Dedifferentiated amniotic fluid mesenchymal stem cell (primary cell): ENCODE results near the gene LRFN4.
"Not testable (repeated sequence)": the region's sequence is repeated elsewhere in the genome, so short reads cannot be mapped to it uniquely, and the experiment has no call there.

ENCODE experiments used
- DNase-seq: peaks from one replicate; pipeline ENCODE4 v3.0.0-alpha.2; 2016; ENCODE audit errors: extremely low spot score

LRFN4 gene

DNA sequence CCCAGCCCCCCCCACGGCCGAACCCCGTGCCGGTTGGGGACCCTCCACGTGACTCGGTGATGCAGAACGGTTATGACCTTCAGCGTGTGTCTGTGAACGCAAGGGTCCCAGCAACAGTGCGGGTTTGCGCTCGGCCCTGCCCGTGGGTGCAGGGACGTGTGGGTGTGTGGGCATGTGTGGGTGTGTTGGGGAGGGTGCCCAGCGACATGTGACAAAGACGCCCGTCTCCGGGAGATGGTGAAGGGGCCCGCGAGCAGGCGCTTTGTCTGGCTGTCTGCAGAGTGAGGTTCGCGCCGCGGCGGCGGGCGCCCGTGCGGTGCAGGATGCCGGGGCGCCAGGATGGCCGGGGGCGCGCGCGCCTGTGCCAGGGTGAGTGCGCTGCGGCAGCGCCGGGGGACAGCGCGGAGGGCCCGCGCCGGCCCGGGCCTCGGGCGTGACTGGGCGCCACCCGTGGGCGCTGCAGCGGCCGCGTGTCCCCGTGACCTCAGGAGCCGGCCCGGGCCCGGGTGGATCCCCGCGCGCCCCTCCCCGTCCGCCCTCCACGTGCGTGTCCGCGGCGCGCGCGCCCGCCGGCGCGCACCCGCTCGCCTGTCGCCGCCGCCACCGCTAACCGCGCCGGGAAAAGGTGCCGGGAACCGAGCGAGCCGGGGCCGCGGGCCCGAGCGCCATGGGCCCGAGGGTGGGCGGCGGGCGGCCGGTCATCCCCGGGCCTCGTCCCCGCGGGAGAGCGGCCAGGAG lies at the start of gene LRFN4:
TSS of gene LRFN4 (plus strand) at position 569 of the 738 bp plus-strand sequence. CDS start 681 bp downstream, outside the sequence.
- peak; percentile 28 for DNase-seq

DNA sequence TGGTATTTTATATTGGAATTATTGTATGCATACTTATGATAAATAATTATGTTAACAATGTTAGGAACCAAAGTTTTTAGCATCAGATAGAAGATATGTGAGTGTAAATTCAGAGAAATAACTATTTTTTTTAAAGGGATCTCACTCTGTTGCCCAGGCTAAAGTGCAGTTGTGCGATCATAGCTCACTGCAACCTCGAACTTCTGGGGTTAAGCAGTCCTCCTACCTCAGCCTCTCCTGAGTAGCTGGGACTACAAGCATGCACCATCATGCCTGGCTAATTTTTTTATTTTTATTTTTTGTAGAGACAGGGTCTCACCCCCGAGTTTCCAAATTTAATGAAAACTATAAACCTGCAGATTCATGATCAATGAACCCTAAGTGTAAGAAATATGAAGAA lies 47.3 kb upstream of the LRFN4 start:
- no peak for DNase-seq

DNA sequence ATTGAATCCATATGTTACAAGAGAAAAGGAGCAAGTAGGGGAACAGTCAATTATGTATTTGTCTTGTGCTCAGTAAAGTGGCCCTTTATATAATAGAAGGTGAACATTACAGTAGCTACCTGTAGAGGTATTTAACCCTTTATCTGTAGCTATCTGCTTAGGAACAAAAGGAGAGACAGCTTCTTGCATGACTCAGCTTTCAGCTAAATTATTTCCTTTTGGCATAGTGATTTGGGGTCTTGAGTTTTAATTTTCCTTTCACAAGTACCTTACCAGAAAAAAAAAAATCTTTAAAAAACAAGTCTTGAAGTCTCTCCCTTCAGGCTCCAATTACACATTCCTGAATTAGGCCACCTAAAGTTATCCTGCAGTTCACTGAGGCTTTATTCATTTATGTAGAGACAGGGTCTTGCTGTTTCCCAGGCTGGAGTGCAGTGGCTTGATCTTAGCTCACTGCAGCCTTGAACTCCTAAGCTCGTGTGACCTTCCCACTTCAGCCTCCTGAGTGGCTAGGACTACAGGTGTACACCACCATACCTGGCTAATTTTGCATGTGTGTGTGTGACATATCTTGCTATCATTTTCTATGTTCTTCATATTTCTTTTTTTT lies 46.2 kb upstream of the LRFN4 start:
- no peak for DNase-seq

DNA sequence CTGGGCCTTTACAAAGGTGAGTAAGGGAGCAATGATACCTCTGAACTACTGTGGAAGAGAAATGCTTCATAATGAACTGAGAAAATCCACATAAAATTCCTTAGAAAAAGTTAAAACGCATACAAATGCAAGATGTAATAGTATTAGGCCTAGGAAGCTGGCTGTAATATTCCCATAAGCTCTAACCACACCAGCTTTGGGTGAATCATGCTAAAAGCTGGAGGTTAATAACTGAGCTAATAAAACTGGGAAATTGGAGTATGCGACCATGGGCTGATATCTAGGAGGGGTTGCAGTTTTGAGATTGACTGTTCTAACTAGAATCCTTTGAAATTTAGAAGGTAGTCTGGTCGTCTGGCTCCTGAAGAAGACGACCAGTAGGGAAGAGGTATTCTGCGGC lies 42.2 kb upstream of the LRFN4 start:
- DNase-seq = no peak

DNA sequence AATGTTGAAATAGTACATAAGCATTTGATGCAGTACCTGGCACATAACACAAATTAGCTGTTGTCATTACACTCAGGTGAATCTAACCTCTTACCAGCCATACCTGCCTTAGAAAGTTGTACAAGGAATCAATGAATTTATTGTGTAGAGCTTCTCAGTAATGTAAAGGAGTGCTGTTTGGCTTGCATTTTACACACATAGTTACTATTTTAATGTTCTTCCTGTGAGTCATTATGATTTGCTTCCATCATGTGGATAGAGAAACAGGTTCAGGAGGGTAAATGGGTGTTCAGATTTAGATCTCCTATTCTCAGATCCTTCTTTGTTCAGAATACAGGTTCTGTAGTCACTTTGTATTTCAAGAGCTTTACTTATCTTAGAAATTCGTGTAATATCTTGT lies 41.2 kb upstream of the LRFN4 start:
- DNase-seq = no peak

DNA sequence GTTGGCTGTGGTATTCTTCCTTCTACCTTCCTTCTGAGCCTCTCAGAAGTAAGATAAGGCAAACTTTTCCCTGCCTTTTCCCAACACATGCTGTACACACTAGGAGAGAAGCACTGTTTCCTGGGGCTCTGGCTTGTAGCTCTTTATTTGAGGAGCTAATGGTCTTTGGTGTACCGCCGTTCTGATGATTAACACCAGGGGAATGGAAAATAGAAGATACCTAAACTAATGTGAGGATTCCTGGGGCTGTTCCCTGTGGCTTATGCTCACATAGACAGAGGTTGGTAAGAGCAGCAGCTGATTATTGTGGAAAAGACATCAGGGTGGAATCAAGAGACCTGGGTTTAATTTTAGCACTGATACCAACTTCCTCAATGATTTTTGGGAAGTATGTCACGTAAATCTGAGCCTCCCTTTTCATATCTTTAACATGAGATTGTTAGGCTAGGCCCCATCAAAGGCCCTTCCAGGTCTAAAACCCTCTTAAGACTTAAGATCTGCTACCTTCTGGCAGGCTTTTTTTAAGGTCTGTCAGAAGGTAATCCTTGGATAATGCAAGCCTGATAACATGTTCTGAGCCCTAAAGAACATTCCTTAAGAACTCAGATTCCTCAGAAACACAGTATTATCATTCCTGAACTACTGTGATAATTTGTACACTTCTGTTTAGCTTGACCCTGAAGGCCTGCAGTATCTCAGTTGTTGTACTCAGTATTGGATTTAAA lies 38.5 kb upstream of the LRFN4 start:
- DNase-seq = no peak

DNA sequence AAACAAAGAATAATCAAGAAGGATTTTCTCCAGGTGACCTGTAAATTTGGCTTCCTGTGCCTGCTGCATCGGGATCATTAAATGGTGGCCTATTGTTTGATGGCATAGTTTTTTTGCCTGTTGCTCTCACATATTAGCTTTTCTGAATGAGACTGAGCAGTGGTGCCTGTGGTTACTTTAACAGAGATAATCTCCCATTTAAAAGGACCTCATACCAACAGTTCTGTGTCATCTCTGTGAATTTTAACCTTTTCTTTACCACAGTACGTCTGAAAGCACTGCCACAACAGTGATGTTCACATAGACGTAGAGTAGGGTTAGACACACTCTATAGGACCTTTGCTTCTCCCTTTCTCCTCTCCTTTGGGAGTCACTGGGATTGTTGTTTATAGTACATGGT lies 36.5 kb upstream of the LRFN4 start:
- no peak for DNase-seq

DNA sequence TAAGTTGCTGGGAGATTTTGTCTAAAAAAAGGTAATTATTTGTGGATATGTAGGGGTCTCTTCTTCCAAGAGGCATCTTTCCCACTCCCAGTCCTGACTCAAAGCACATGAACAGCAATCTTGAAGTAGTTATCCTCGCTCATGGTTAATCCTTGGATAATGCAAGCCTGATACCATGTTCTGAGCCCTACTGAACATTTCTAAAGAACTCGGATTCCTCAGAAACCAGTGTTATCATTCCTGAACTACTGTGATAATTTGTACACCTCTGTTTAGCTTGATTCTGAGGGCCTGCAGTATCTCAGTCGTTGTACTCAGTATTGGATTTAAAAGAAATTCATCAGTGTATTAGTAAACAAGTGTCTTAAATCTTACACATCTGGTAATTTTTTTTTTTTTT lies 36.0 kb upstream of the LRFN4 start:
- DNase-seq = no peak

DNA sequence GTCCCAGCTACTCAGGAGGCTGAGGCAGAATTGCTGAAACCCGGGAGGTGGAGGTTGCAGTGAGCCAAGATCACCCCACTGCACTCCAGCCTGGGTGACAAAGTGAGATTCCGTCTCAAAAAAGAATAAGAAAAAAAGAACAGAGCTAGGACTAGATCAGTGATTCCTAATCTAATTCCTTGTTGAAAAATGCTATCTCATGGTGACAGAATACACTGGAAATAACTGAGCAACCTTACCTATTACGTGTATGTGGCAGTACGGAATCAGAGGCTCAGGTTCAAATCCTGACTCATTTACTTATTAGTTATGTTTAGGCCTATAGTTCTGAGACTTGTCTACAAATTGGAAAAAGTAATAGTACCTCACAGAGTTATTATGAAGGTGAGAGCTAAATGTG lies 33.2 kb upstream of the LRFN4 start:
- no peak for DNase-seq

DNA sequence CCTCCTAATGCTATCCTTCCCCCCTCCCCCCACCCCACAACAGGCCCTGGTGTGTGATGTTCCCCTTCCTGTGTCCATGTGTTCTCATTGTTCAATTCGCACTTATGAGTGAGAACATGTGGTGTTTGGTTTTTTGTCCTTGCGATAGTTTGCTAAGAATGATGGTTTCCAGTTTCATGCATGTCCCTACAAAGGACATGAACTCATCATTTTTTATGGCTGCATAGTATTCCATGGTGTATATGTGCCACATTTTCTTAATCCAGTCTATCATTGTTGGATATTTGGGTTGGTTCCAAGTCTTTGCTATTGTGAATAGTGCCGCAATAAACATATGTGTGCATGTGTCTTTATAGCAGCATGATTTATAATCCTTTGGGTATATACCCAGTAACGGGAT lies 32.3 kb upstream of the LRFN4 start:
- DNase-seq = not testable (repeated sequence)

DNA sequence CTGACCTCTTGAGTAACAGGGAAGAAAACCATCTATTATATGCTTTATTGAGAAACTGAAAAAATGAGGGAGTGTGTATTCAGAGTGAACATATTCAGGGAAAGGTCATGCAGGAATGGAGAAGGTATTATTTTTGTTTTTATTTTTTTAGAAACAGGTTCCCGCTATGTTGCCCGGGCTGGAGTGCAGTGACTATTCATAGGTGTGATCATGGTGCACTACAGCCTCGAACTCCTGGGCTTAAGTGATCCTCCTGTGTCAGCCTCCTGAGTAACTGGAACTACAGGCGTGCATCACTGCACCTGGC lies 22.4 kb upstream of the LRFN4 start:
- DNase-seq = no peak

DNA sequence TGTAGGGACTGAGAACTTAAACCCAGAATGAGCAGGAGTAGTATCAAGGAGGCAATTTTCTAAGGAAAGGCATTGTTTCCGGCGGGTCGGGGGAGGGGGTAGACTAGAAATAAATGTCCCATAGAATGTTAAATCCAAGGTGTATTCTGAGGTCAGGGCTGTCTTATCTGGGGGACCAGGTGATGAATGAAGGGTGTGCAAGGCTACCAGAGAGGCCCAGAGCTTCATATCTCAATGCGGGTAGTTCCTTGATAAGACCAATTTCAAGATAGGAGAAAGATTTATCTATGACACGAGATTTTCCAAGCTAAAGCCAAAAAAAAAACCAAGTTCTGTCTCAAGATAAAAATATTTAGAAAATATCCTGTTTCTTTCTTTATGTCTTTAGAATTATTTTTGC lies 21.9 kb upstream of the LRFN4 start:
- no peak for DNase-seq

DNA sequence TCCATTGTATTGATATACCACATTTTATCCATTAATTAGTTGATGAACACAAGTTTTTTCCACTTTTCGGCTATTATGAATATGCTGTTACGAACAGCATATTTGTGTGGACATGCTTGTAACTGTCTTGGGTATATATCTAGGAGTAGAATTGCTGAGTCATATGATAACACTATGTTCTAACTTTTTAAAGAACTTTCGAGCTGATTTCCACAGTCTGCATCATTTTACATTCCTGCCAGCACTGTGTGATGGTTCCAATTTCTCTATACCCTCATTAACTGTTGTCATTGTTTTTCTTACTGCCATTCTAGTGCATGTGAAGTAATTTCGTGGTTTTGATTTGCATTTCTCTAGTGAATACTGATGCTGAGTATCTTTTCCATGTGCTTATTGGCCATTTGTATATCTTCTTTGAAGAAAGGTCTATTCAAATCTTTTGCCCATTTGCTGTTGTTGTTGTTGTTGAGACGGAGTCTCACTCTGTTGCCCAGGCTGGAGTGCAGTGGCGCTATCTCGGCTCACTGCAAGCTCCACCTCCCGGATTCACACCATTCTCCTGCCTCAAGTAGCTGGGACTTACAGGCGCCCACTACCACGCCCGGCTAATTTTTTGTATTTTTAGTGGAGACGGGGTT lies 21.0 kb upstream of the LRFN4 start:
- peak; percentile 68 for DNase-seq

DNA sequence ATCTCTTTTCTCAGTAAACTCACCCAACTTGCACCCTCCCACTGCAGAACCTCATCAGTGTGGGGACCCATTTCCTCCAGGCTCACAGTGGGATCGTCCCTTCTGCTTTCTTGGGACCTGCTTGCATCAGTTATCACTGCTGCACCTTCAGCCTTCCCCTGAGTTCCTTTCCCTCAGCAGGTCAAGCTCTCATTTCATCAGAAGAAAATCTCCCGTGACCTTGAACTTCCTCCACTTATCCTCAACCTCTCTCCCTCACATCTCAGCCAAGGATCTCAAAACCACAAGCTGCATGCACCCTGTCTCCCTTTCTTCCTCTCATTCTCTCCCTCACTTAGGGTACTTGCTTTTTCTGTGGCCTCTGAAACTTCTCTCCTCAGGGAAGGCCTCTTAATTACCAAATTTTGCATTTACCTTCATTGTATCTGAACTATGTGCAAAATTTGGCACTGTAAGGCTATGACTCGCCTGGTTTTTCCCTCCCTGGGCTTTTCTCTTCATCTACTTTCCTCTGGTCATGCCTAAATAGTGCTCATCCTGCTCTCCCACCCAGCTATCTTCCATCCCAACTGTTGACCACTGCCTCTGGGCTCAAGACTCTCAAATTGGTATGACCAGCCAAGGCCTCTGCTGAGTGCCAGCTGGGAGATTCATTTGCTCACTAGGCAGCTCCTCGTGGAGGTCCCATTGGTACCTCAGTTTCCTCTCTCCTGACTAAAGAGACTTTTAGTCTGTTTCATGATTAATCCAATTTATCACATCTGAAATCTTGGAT lies 16.4 kb upstream of the LRFN4 start:
- DNase-seq = no peak

DNA sequence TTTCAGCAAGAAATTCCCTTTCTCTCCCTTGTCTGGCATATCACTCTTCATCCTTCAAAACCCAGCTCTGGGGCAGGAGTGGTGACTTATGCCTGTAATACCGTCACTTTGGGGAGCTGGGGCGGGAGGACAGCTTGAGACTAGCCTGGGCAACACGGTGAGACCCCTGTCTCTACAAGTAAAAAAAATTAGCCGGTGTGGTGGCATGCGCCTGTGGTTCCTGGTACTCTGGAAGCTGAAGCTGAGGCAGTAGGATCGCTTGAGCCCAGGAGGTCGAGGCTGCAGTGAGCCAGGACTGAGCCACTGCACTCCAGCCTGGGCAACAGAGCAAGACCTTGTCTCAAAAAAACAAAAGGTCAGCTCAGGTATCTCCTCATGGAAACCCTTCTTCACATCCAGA lies 15.0 kb upstream of the LRFN4 start:
- no peak for DNase-seq

DNA sequence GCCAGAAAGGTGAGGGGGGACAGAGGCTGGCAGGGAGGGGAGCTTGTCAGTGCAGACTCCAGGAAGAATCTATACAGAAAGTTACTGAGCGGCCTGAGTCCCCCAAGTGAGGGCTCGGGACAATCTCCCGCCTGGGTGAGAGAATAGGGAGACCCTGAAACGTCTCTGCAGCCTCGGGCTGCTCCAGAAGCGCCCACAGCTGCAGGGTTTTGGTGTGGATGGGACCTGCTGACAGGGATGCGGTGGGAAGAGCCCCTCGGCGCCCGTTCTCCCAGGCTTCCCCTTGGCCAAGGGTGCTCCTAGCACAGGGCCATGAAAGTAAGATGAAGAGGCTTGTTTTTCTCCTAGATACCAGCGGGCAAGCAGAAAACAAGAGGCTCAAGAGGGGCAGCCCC lies 14.4 kb upstream of the LRFN4 start:
- no peak for DNase-seq

DNA sequence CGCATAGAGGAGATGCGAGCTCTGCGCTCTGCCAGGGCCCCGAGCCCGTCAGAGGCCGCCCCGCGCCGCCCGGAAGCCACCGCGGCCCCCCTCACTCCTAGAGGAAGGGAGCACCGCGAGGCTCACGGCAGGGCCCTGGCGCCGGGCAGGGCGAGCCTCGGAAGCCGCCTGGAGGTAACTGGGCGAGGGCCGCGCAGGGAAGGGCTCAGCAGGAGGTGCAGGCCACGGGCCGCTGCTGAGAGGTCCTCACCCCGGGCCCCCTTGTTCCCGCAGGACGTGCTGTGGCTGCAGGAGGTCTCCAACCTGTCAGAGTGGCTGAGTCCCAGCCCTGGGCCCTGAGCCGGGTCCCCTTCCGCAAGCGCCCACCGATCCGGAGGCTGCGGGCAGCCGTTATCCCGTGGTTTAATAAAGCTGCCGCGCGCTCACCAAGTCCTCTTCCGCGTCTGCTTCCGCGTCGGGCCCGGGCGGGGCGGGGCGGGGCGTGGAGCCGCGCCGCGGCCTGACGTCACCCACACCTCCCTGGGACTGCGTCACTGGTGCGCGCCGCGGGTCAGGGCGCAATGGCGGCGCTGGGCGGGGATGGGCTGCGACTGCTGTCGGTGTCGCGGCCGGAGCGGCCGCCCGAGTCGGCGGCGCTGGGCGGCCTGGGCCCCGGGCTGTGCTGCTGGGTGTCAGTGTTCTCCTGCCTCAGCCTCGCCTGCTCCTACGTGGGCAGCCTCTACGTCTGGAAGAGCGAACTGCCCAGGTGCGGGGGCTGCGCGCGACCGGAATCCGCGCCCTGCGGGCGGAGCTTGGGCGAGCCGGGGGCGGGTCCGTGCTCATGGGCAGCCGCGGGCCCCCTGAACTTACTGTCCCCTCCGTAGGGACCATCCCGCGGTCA lies 13.7 kb upstream of the LRFN4 start, which contains the start of gene RCE1:
TSS of gene RCE1 (plus strand) at position 546 of the 880 bp plus-strand sequence. CDS start at position 561, 15 bp downstream.
- DNase-seq = peak; percentile 74

DNA sequence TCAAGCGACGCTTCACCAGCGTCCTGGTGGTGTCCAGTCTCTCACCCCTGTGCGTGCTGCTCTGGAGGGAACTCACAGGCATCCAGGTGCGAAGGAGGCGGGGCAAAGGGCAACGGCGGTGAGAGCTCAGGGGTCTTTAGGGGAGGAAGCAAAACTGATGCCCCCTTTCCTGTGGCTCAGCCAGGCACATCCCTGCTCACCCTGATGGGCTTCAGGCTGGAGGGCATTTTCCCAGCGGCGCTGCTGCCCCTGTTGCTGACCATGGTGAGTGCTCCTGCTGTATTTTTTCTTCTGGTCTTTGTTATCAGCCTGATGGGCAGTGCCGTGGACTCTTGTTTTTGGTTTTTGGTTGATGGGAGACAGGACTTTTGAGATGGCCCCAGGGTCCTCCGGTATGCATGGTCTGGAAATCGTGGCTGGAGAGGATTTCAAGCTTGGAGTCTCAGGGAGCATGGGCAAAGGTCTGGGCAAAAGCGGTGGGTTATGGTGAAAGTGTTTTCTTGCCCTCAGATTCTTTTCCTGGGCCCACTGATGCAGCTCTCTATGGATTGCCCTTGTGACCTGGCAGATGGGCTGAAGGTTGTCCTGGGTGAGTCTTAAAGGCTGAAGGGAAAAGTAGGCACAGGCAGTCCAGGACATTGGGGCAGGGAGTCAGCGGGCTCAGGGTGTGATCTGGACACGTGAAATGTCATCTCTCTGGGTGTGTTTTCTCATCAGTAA lies 12.9 kb upstream of the LRFN4 start:
- DNase-seq = no peak

DNA sequence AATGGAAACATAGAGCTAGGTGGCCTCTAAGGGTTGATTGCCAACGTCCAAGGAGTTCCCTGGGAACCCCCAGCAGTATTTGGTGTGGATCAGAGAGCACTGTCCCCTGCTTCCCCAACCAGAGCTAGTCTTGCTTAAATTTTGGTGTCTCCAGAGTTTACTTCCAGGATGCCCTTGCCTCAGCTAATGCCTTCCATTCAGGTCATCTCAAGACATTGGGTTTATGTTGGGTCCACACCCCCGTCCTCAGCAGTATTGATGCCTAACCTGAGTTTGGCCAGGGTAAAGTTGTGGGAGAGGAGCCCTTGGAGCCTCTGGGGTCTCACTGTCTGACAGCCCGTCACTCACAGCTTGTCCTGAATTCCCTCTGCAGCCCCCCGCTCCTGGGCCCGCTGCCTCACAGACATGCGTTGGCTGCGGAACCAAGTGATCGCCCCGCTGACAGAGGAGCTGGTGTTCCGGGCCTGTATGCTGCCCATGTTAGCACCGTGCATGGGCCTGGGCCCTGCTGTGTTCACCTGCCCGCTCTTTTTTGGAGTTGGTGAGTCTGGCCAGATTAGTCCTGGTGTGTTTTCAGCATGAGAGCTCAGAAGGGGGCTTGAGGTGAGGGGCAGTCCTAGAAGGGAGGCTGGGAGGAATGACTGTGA lies 12.2 kb upstream of the LRFN4 start:
- no peak for DNase-seq
